Pancreas (tissue), 10 donors: Measurements from ENCODE around the gene CMIP. TPM values are rescaled to one million over a fixed set of nuclear protein-coding genes. Genes with fewer than 3 reads are reported as not detected.

Source experiments
- ATAC-seq, 4 donors: fragments of 200-7000 bp; cut with Tn5 transposase; one replicate each; pipeline versions ENCODE4 v1.8.0 to v1.9.1; 2020; ENCODE audit warnings: mild to moderate bottlenecking in 4 of 4, moderate library complexity in 4 of 4
- DNase-seq, 6 donors: peaks; one replicate each; pipeline ENCODE4 v3.0.0-alpha.2; 2020
- FAIRE-seq: peaks from 2 replicates; lab custom pipeline; 2012; peaks lifted over from hg19 to GRCh38; lab: Jason Lieb, UNC
- H3K27ac ChIP-seq, 4 donors: fragments of 200-600 bp; sonication (generic); 1 replicate in 3 of 4; 2 replicates in 1 of 4; pipeline versions ENCODE4 v1.5.0 to v1.8.0; 2020
- H3K27me3 ChIP-seq, 4 donors: fragments of 200-600 bp; one replicate each; pipeline ENCODE4 v1.8.0; 2021
- H3K36me3 ChIP-seq, 3 donors: fragments of 200-600 bp; sonication (generic) in 1 of 3; one replicate each; pipeline versions ENCODE4 v1.5.0 to v1.8.0; 2020 to 2021
- H3K4me1 ChIP-seq, 3 donors: fragments of 200-600 bp; one replicate each; pipeline ENCODE4 v1.8.0; 2021
- H3K4me3 ChIP-seq, 4 donors: fragments of 200-600 bp; sonication (generic) in 2 of 4; one replicate each; pipeline versions ENCODE4 v1.5.0 to v1.8.0; 2020 to 2021
- H3K9me3 ChIP-seq, 4 donors: fragments of 200-600 bp; one replicate each; pipeline ENCODE4 v1.8.0; 2021
- CTCF ChIP-seq, 4 donors: fragments of 200-600 bp; sonication (generic) in 3 of 4; IDR thresholded peaks; one replicate each; pipeline versions ENCODE4 v1.5.0 to v1.8.0; 2021; ENCODE audit warnings: antibody characterized with exemption in 4 of 4
- WGBS, 2 donors: extraction: QIAGEN DNeasy Blood & Tissue Kit; methylation state at CpG; one replicate each; pipeline ENCODE4 v1.1.7; 2013; 5-methylcytosine and 5-hydroxymethylcytosine counted together
- intact Hi-C, 3 donors: fragments of 100-400 bp; cut with DNase I; formaldehyde crosslinking; loops; one replicate each; pipeline versions ENCODE4 v1.11.1 to v1.14.2; 2022
- polyA plus RNA-seq, 2 donors: library from polyadenylated mRNA; stranded (reverse); fragments of 200-250 nt; gene quantifications; one replicate each; pipeline ENCODE4 v1.2.3, GENCODE V29; 2013
- total RNA-seq, 6 donors: library from RNA; stranded (reverse); fragmentation: NEBNext Ultra II Directional in 4 of 6; extraction: Animal tissue kit (Norgen Biotek cat#: 25700) in 4 of 6; gene quantifications; one replicate each; pipeline versions ENCODE4 v1.2.1 to v1.2.4, GENCODE V29; 2021 to 2023
- donor health status: healthy with polysubstance abuse.
- donor health status: DM: no; HTN: no; CAD: no; lungs with moderate emphysema.
- donor health status: DM: no; HTN: no; CAD: no.
- donor health status: control.
- donor health status: control.
- donor health status: Bipolar disorder and iron deficiency.
- donor health status: DM: yes; HTN: yes; CAD: no.
- donor health status: DM: no; HTN: no; CAD: no.
- donor health status: DM: no; HTN: no; CAD: no.
- donor health status: DM: yes; HTN: yes; CAD: no.

CMIP gene
- total and polyA plus RNA-seq, 8 donors = 9.7 to 37.0 (median 21.5) TPM

GRCh38 chr16:81649561-81650184 is 205.1 kb downstream of the CMIP start:
- intact Hi-C loops = no loop called here
- no peaks in the 10 kb centered on the region for H3K27me3 ChIP-seq
- FAIRE-seq (no peak), DNase-seq (no peak), ATAC-seq (no peak)
- WGBS, 2 donors = 87% methylated on average over 14 of the region's 14 CpGs
- H3K4me3 ChIP-seq = no peak overlapping the region
- no peaks in the 10 kb centered on the region for H3K9me3 ChIP-seq
- peaks cover 0 to 4% (median 0%) of the 10 kb centered on the region in 3 donors for H3K4me1 ChIP-seq
- no peaks in the 10 kb centered on the region for H3K36me3 ChIP-seq
- H3K27ac ChIP-seq = no peak overlapping the region
- no peak for TF ChIP-seq CTCF (IDR thresholded peaks at IDR 0.05)

- Histone ChIP-seq H3K4me3 (no peak overlapping the region), H3K36me3 (no peaks in the 10 kb centered on the region), H3K27ac (no peak overlapping the region), H3K27me3 (no peaks in the 10 kb centered on the region), H3K4me1 (no peaks in the 10 kb centered on the region), H3K9me3 (no peaks in the 10 kb centered on the region)
- no peak for DNase-seq
- intact Hi-C loops = no loop called here
- 96% methylated on average over 8 of the region's 8 CpGs for WGBS, 2 donors
- no peak for ATAC-seq
- no peak for TF ChIP-seq CTCF (IDR thresholded peaks at IDR 0.05)
- FAIRE-seq = no peak
These were observed 205.7 kb downstream of the CMIP start for GRCh38 chr16:81650281-81650680.

GRCh38 chr16:81650982-81651562 is 206.5 kb downstream of the CMIP start:
- Histone ChIP-seq H3K4me1 (no peaks in the 10 kb centered on the region), H3K27ac (no peak overlapping the region), H3K9me3 (no peaks in the 10 kb centered on the region), H3K36me3 (no peaks in the 10 kb centered on the region), H3K27me3 (no peaks in the 10 kb centered on the region), H3K4me3 (no peak overlapping the region)
- ATAC-seq (peak in 3 of 4 donors; percentile 48 to 61 (median 52)), DNase-seq (peak in 1 of 6 donors; percentile 35), FAIRE-seq (no peak)
- no peak for TF ChIP-seq CTCF (IDR thresholded peaks at IDR 0.05)
- intact Hi-C loops = no loop called here
- 89 to 92% methylated on average over 16 of the region's 16 CpGs for WGBS, 2 donors

GRCh38 chr16:81651758-81652718 is 207.4 kb downstream of the CMIP start:
- intact Hi-C loops = no loop called here
- DNase-seq = no peak
- TF ChIP-seq CTCF (IDR thresholded peaks at IDR 0.05) = no peak
- Histone ChIP-seq H3K36me3 (no peaks in the 10 kb centered on the region), H3K27me3 (no peaks in the 10 kb centered on the region), H3K4me1 (no peaks in the 10 kb centered on the region), H3K27ac (no peak overlapping the region), H3K9me3 (no peaks in the 10 kb centered on the region), H3K4me3 (no peak overlapping the region)
- FAIRE-seq = no peak
- ATAC-seq = peak in 1 of 4 donors; percentile 11
- WGBS, 2 donors = 79 to 81% methylated on average over 19 of the region's 19 CpGs
